Smooth muscle cell (in vitro differentiated cells): ENCODE data around the gene PANX3. TPM values are rescaled to one million over a fixed set of nuclear protein-coding genes. Genes with fewer than 3 reads are reported as not detected.

ENCODE experiments used
- DNase-seq: peaks from one replicate; lab custom pipeline; 2025; ENCODE audit not compliant: unreplicated experiment; lab: John Stamatoyannopoulos, UW
- H2AFZ ChIP-seq: fragments of 200-600 bp; sonication (generic); 2 replicates; pipeline ENCODE4 v1.6.0; 2016; ENCODE audit warnings: antibody characterized with exemption, low read depth, mild to moderate bottlenecking
- H3F3A ChIP-seq: fragments of 200-600 bp; sonication (generic); 2 replicates; pipeline ENCODE4 v1.6.0; 2017; ENCODE audit warnings: antibody characterized with exemption, low read depth
- H3K27ac ChIP-seq: fragments of 200-600 bp; sonication (generic); 2 replicates; pipeline ENCODE4 v1.5.1; 2016; ENCODE audit warnings: low read depth, mild to moderate bottlenecking
- H3K27me3 ChIP-seq: fragments of 200-600 bp; sonication (generic); 2 replicates; pipeline ENCODE4 v1.6.1; 2016; ENCODE audit warnings: low read depth, mild to moderate bottlenecking
- H3K36me3 ChIP-seq: fragments of 200-600 bp; sonication (generic); 2 replicates; pipeline ENCODE4 v1.5.1; 2016; ENCODE audit warnings: low read depth
- H3K4me1 ChIP-seq: fragments of 200-600 bp; sonication (generic); 2 replicates; pipeline ENCODE4 v1.5.1; 2016; ENCODE audit warnings: low read depth
- H3K4me2 ChIP-seq: fragments of 200-600 bp; sonication (generic); 2 replicates; pipeline ENCODE4 v1.6.0; 2016; ENCODE audit warnings: mild to moderate bottlenecking
- H3K4me3 ChIP-seq: fragments of 200-600 bp; sonication (generic); 2 replicates; pipeline ENCODE4 v1.5.1; 2016; ENCODE audit warnings: mild to moderate bottlenecking
- H3K79me2 ChIP-seq: fragments of 200-600 bp; sonication (generic); 2 replicates; pipeline ENCODE4 v1.6.0; 2016; ENCODE audit warnings: low read depth, mild to moderate bottlenecking
- H3K9ac ChIP-seq: fragments of 200-600 bp; sonication (generic); 2 replicates; pipeline ENCODE4 v1.6.0; 2016; ENCODE audit warnings: low read depth
- H3K9me3 ChIP-seq: fragments of 200-600 bp; sonication (generic); replicated peaks from 2 replicates; pipeline ENCODE4 v1.5.1; 2016; ENCODE audit warnings: low read depth
- H4K20me1 ChIP-seq: fragments of 200-600 bp; sonication (generic); 2 replicates; pipeline ENCODE4 v1.6.0; 2016; ENCODE audit warnings: low read depth
- WGBS: methylation state at CpG from one replicate; pipeline ENCODE4 v1.1.7; 2016; ENCODE audit warnings: low lambda C conversion rate; 5-methylcytosine and 5-hydroxymethylcytosine counted together
- polyA plus RNA-seq: library from polyadenylated mRNA; unstranded; fragments of >200 nt; fragmentation: Nextera tagmentation; extraction: Ambion mirVana; gene quantifications from 2 replicates; pipeline ENCODE4 v1.2.1, GENCODE V29; 2016
- total RNA-seq: library from RNA; depleted of rRNA; stranded (reverse); fragments of >200 nt; gene quantifications from 2 replicates; pipeline ENCODE4 v1.2.3, GENCODE V29; 2014
- TF ChIP-seq, protein P1 (sequence below): fragments of 200-600 bp; sonication (generic); IDR thresholded peaks from 2 replicates; pipeline ENCODE4 v1.5.1; 2017; ENCODE audit warnings: borderline replicate concordance, mild to moderate bottlenecking, antibody characterized with exemption; ENCODE audit not compliant: insufficient read depth, poor library complexity, severe bottlenecking

Gene PANX3
- total and polyA plus RNA-seq, 2 experiments from 2014 or later: not detected

DNA sequence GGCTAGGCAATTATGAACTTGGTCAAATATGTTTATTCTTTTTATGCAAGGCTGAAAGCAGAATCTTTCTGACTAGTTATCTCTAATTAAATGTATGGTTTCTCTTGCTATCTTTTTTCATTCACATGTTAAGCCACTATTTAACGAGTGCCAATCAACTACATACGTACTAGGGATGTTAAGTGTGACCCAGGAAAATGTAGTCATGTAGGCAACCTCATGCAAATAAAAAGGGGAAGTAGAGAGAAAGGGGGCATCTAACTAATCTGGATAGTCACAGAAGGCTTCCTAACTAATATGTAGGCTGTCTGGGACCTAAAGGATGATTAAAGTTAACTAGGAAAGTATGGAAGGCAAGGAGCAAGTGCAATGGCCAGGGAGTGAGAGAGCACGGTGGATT is 34.9 kb downstream of the PANX3 start:
- peaks cover 6% of the 10 kb centered on the region for H3F3A ChIP-seq
- H3K9ac ChIP-seq: no peak overlapping the region
- no peaks in the 10 kb centered on the region for H3K9me3 ChIP-seq
- no peak overlapping the region for H3K4me2 ChIP-seq
- H3K27me3 ChIP-seq: no peaks in the 10 kb centered on the region
- no peaks in the 10 kb centered on the region for H4K20me1 ChIP-seq
- no peak for DNase-seq
- no peak overlapping the region for H3K27ac ChIP-seq
- H2AFZ ChIP-seq: no peak overlapping the region
- H3K4me1 ChIP-seq: peaks cover 5% of the 10 kb centered on the region
- no peaks in the 10 kb centered on the region for H3K36me3 ChIP-seq
- H3K4me3 ChIP-seq: no peak overlapping the region
- WGBS: 92% methylated on average over 3 of the region's 3 CpGs
- TF ChIP-seq, protein P1, sequence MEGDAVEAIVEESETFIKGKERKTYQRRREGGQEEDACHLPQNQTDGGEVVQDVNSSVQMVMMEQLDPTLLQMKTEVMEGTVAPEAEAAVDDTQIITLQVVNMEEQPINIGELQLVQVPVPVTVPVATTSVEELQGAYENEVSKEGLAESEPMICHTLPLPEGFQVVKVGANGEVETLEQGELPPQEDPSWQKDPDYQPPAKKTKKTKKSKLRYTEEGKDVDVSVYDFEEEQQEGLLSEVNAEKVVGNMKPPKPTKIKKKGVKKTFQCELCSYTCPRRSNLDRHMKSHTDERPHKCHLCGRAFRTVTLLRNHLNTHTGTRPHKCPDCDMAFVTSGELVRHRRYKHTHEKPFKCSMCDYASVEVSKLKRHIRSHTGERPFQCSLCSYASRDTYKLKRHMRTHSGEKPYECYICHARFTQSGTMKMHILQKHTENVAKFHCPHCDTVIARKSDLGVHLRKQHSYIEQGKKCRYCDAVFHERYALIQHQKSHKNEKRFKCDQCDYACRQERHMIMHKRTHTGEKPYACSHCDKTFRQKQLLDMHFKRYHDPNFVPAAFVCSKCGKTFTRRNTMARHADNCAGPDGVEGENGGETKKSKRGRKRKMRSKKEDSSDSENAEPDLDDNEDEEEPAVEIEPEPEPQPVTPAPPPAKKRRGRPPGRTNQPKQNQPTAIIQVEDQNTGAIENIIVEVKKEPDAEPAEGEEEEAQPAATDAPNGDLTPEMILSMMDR: no peak
- no peaks in the 10 kb centered on the region for H3K79me2 ChIP-seq

DNA sequence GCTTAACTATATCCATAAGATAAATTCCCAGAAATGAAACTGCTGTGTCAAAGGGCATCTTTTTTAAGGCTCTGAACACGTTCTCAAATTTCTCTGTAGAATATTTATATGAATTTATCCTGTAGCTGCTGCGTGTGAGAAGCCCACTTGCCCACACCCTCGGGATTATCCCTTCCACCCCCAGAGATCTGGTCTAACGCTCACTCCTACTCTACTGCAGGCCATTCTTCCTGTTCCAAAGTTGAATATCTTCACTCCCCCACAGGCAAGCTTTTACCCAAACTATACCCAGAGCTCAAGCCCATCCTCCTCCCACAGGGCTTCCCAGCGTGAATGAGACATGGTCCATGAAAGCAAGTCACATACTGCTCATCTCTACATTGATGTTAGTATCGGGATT is 37.4 kb downstream of the PANX3 start:
- H3K9me3 ChIP-seq: no peaks in the 10 kb centered on the region
- H3K4me2 ChIP-seq: no peak overlapping the region
- no peak overlapping the region for H3K27ac ChIP-seq
- peaks cover 5% of the 10 kb centered on the region for H3K4me1 ChIP-seq
- 63% methylated on average over 6 of the region's 6 CpGs for WGBS
- H2AFZ ChIP-seq: no peak overlapping the region
- no peak overlapping the region for H3K4me3 ChIP-seq
- H4K20me1 ChIP-seq: no peaks in the 10 kb centered on the region
- no peaks in the 10 kb centered on the region for H3K36me3 ChIP-seq
- no peak overlapping the region for H3K9ac ChIP-seq
- no peak for DNase-seq
- H3K79me2 ChIP-seq: no peaks in the 10 kb centered on the region
- peaks cover 6% of the 10 kb centered on the region for H3F3A ChIP-seq
- TF ChIP-seq, protein P1: no peak
- no peaks in the 10 kb centered on the region for H3K27me3 ChIP-seq

DNA sequence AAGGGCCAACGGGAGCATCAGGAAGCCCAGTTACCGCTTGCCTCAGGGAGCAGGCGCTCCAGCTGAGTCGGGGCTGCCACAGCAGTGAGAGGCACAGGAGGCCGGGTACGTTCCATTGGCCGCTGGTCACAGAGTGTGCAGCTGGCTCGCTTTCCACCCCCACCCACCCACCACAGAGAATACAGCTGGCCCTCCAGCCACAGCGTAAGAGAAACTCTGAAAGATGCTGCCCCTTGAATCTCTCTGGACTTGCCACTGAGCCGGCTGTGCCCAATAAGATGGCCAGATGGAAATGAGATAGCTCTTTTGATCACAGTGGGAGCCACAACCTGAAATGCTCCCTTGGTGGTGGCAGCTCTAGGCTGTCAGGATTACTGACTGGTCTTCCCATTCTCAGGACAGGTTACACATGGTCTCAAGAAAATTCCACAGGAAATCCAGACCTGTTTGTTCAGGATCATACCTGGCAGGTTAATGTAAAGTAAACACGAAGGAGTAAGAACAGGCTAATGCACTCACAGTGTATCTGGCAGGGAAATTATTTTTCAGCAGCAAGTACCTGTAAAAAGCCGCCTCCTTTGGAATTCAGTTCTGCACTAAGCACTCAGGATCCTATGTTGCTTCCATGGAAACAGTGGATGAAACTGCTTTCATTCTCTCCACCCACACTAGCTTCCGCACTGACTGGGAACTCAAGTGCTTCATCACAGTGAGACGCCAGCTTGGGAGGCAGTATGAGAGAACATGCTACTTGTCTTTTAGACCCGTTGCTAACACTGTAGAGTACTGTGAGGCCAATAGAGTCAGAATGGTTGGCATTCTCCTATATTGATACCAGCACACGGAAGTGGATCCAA is 45.8 kb downstream of the PANX3 start:
- WGBS: 48% methylated on average over 16 of the region's 16 CpGs
- H3K9me3 ChIP-seq: no peaks in the 10 kb centered on the region

More for the DNA sequence above, 45.8 kb downstream of the PANX3 start:
- Histone ChIP-seq H3K27me3 (no peaks in the 10 kb centered on the region), H3K4me1 (peaks cover 5% of the 10 kb centered on the region), H3K4me2 (no peak overlapping the region), H3K79me2 (no peaks in the 10 kb centered on the region), H4K20me1 (no peaks in the 10 kb centered on the region), H2AFZ (no peak overlapping the region), H3K4me3 (no peak overlapping the region), H3F3A (no peaks in the 10 kb centered on the region), H3K9ac (no peak overlapping the region), H3K27ac (no peak overlapping the region), H3K36me3 (no peaks in the 10 kb centered on the region)
- TF ChIP-seq, protein P1: no peak
- DNase-seq: no peak
